ENCODE measurements around the gene MS4A8.

Gene MS4A8

GRCh38 chr11:60765355-60765754, 65.9 kb downstream of the MS4A8 start:
- no peak for DNase-seq
